ENCODE results near the gene PDE3A.
"Not testable (repeated sequence)": the region's sequence is repeated elsewhere in the genome, so short reads cannot be mapped to it uniquely, and the experiment has no call there.

PDE3A gene

GRCh38 chr12:20560935-20561334, 192.6 kb downstream of the PDE3A start:
- DNase-seq, result no peak

GRCh38 chr12:20561871-20562270, 193.5 kb downstream of the PDE3A start:
- DNase-seq, result no peak

- DNase-seq, result no peak
These were observed 199.1 kb downstream of the PDE3A start for GRCh38 chr12:20567413-20567812.

- no peak for DNase-seq
These were observed 204.1 kb downstream of the PDE3A start for GRCh38 chr12:20572451-20572850.

GRCh38 chr12:20576528-20576927, 208.2 kb downstream of the PDE3A start:
- DNase-seq, result no peak

- no peak for DNase-seq
These were observed 208.7 kb downstream of the PDE3A start for GRCh38 chr12:20577054-20577453.

GRCh38 chr12:20578142-20578541, 209.8 kb downstream of the PDE3A start:
- DNase-seq, result no peak

- no peak for DNase-seq
These were observed 216.8 kb downstream of the PDE3A start for GRCh38 chr12:20585055-20585625.

- DNase-seq, result no peak
These were observed 217.6 kb downstream of the PDE3A start for GRCh38 chr12:20585913-20586312.

GRCh38 chr12:20588042-20588441, 219.7 kb downstream of the PDE3A start:
- DNase-seq, result no peak

GRCh38 chr12:20590570-20590969, 222.2 kb downstream of the PDE3A start:
- no peak for DNase-seq

GRCh38 chr12:20592556-20592955, 224.2 kb downstream of the PDE3A start:
- no peak for DNase-seq

- no peak for DNase-seq
These were observed 225.3 kb downstream of the PDE3A start for GRCh38 chr12:20593611-20594010.

GRCh38 chr12:20596061-20596460, 227.7 kb downstream of the PDE3A start:
- DNase-seq, result no peak

GRCh38 chr12:20599757-20600156, 231.4 kb downstream of the PDE3A start:
- DNase-seq, result no peak

- DNase-seq, result peak; percentile 6
These were observed 233.4 kb downstream of the PDE3A start for GRCh38 chr12:20601668-20602280.

GRCh38 chr12:20602641-20603391, 234.5 kb downstream of the PDE3A start:
- no peak for DNase-seq

- DNase-seq, result no peak
These were observed 236.2 kb downstream of the PDE3A start for GRCh38 chr12:20604408-20605067.

- DNase-seq, result not testable (repeated sequence)
These were observed 246.7 kb downstream of the PDE3A start for GRCh38 chr12:20615020-20615419.

GRCh38 chr12:20616093-20616492, 247.8 kb downstream of the PDE3A start:
- no peak for DNase-seq

- DNase-seq, result no peak
These were observed 251.9 kb downstream of the PDE3A start for GRCh38 chr12:20620261-20620660.

- no peak for DNase-seq
These were observed 256.4 kb downstream of the PDE3A start for GRCh38 chr12:20624718-20625117.

GRCh38 chr12:20625531-20625930, 257.2 kb downstream of the PDE3A start:
- DNase-seq, result no peak

Measured in DMS153 (cell line).